SU-DHL-6 (cell line): ENCODE data around the gene SH2D4B.

Experiments used
- CTCF ChIP-seq: fragments of 200-600 bp; sonication (generic); IDR thresholded peaks from one replicate; pipeline ENCODE4 v1.5.1; 2017; ENCODE audit warnings: antibody characterized with exemption, mild to moderate bottlenecking, low read length, moderate library complexity; ENCODE audit not compliant: insufficient read depth, poor library complexity, severe bottlenecking
- EZH2phosphoT487 ChIP-seq: fragments of 200-600 bp; sonication (generic), shearing (Covaris generic); conservative IDR thresholded peaks from 2 replicates; pipeline ENCODE4 v1.6.1; 2018; ENCODE audit warnings: mild to moderate bottlenecking, antibody characterized with exemption, low read length, moderate library complexity, mixed read lengths

GRCh38 chr10:80535671-80536360, 1.9 kb upstream of the SH2D4B start:
- peak; percentile 52 for TF ChIP-seq CTCF
- TF ChIP-seq EZH2phosphoT487, result no peak
